NCI-H2107 (cell line): Measurements from ENCODE around the gene REV1.

Source experiments
- DNase-seq: peaks from one replicate; lab custom pipeline; 2025; lab: John Stamatoyannopoulos, UW

The REV1 gene

DNA sequence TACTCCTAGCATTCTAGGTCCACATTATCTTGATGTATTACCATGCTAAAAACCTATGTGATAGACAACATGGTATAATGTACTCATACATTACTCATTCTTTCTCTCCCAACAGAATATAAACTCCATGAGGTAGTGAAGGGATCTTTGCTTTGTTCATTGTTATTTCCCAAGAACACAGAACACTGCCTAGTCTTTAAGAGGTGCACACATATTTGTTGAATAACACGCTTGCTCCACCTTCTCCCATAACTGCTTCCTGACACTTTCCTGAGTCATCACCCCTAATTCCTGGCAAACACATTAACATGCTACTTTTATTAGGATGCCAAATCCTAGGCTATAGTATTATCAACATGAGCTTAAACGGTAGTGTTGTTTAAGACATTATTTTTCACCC is 41.3 kb downstream of the REV1 start:
- DNase-seq: no peak

- no peak for DNase-seq
Observed at GRCh38 chr2:99445065-99445464, 44.8 kb downstream of the REV1 start.

DNA sequence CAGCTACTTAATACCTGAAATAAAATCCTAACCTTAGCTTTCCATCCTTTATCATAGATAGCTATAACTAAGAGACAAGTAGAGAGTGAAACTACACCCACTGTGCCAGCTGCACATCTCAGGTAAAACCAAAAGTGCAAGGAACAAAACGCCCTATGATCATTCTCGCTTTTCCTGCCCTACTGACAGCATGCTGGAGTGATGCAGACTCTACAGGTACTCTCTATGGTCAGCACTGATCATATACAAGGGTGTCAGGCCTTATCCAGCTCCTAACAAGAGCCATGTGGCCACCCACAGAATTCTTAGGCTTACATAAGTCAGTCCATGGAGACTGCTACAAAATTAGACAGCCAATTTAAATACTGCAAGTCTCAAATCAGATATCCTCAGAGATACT is 45.6 kb downstream of the REV1 start:
- no peak for DNase-seq

DNA sequence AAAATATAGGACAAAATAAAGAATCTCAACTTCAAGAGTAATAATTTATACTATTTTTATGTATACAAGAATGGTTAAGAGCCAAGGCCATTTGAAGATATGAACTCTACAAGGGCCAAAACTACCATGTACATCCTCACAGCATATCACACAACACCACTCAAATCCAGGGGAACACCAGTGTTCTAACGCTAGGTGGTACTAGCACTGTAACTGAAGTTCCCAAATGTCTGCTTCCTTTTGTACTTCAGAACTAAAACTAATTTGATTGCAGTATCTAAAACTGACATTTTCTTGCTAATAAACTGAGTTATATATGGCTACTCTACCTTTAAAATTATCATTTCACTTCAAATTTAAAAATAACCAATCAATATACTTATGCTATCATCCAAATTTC is 47.0 kb downstream of the REV1 start:
- DNase-seq: no peak

DNA sequence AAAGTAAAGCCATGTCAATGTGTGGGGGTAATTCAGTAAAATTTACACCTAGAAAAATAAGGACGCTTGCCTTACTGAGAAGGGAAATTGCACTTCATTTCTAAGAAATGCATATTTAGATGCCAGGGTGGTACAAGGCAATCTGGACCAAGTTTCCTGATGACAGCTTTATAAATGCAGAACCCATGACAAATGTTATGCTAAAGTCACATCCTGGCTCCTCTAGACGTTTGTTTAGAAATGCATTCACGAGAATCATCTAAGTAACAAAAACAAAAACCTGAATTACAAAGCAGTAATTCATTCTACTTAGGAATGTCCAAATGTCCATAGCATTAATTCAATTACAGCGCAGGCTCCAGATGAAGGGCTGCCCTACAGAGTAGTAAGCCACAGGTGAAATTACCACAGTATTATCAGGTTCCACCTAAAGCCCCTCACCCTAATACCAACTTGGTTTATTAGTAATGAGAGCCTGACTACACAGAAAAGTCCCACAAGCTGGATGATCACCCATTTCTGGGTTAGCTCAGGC is 49.8 kb downstream of the REV1 start:
- no peak for DNase-seq

GRCh38 chr2:99436874-99437273 is 52.9 kb downstream of the REV1 start:
- no peak for DNase-seq

GRCh38 chr2:99433340-99433739 is 56.5 kb downstream of the REV1 start:
- no peak for DNase-seq

DNA sequence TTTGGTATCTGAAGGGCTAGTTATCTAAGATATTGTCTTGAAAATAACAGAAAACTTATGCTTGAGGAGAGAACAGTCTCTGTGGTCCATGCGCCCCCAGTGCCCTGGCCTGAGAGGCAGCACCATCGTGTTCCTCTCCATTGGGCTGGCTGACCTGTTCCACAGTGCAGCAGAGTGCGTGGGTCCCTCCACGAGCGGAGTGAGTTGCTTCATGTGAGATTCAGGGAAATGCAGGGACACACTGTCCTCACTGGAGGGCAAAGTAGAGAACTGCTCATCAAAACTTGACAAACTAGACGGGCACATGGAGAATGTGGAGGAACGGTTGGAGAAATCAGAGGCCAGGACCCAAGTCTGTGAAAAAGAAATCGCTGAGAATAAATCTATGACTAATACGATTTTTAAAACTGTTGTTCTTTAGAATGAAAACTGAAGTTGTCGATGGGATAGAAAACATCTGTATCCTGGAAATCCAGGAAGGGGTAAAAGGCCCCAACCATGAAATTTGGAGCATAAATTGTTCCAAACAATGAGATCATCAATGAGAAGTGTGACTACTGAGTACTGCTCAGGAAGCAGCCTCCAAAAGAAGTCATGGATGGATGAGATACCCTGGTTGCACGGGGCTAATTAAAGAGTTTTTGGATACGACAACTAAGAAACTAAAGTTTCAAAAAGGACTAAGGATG is 58.1 kb downstream of the REV1 start:
- no peak for DNase-seq

- peak; percentile 20 for DNase-seq
Observed at GRCh38 chr2:99430614-99431291, 59.1 kb downstream of the REV1 start.

DNA sequence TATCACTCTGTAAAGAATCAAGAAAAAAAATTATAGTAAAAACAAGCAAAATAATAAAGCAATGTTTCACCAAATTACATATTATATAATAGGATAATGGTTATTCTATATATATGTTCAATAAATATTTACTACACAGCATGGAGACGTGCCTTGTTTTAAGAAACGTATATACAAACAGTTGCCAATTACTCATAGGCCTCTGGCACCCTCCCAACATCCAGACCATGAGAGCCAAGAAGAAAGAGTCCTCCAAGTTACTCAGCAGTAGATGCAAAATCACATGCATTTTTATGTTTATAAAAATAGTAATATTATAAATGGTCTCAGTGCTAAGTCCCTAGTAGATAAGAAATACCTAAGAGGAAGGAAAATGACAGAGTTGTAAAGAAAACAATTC is 64.8 kb downstream of the REV1 start:
- no peak for DNase-seq

DNA sequence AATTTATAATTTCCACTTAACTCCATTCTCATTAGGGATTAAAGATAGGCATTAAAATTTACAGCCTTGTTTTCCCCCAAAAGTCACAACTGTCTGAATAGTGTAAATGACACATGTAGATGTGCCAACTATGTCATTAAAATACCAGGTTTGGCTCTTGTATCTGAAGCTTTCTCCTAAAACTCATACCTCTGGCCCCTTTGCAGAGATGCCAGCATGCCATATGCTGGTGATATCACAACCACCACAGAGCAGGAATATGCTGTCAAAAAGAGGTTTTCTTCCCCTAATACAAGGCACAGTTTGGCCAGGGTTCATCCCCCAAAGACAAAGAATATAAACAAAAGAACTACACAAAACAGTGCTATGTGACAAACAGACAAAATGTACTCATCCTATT is 65.4 kb downstream of the REV1 start:
- no peak for DNase-seq

DNA sequence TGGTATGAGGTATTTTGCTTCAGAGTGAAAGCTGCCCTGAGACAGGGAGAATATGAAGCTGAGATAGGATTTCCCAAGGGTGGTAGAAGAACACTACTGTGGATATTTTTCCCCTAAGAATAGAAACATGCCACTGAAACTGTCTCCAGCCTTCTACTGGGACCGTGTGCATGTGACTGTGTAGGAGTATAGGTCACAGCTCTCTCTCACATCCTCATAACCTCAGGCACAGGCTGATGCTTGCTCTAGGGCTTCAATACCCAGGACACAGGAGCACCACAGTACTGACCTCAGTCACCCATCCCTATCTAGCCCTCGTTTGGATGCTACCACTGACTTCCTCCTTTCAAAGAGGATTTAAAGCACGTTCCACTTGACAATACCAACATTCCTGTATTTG is 67.2 kb downstream of the REV1 start:
- DNase-seq: no peak

GRCh38 chr2:99421469-99421868 is 68.3 kb downstream of the REV1 start:
- DNase-seq: no peak

DNA sequence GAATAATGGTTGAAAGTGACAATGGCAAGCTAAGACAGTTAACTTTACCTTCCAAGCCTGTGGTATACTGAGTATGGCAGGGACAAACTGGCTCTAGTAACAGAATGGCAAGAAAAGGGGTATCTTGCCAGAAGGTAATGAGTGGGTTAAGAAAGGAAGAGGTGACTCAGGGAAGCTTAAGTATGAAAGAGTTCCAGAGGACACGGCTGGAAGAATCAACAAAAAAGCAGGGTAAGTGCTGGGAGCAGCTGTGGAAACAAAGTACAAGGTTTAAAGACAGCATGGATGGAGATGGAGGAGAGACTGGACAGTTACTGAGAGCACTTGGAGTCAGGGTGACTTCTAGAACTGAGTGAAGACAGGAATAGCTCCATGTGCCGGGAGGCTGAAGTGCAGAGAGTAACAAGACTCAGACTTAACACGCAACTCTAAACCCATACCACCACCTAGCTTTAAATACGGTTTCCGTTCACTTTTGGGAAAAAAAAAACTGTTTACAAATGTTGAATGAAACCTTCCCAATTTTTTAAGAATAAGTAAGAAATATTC is 69.0 kb downstream of the REV1 start:
- no peak for DNase-seq

DNA sequence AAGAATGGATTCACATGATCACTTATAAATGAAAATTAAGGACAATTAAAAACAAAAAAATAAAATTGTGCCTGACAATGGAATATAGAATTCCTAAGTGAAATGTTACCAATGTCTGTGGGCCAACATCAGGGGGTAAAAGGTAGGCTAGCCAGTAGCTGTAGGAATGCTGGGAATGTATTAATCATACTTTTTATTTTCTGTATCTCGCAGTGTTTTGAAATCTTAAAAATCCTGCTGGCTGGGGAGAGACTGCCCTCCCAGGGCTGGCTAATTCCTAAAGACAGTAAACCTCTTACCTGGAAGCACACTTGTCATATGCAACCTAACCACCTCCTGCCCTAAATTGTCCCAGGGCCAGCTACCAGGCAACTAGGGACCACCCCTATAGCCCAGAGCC is 69.8 kb downstream of the REV1 start:
- DNase-seq: no peak

DNA sequence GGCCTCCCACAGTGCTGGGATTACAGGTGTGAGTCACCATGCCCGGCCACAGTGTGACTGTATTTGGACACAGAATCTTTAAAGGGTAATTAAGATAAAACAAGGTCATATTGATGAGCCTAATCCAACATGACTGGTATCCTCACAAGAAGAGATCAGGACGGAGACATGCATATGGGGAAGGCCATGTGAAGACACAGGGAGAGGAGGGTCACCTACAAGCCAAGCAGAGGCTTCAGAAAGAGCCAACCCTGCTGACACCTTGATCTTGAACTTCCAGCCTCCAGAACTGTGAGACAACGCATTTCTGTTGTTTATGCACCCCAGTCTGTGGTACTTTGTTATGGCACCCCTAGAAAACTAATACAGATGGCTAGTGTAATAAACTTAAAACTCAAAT is 72.4 kb downstream of the REV1 start:
- DNase-seq: no peak

DNA sequence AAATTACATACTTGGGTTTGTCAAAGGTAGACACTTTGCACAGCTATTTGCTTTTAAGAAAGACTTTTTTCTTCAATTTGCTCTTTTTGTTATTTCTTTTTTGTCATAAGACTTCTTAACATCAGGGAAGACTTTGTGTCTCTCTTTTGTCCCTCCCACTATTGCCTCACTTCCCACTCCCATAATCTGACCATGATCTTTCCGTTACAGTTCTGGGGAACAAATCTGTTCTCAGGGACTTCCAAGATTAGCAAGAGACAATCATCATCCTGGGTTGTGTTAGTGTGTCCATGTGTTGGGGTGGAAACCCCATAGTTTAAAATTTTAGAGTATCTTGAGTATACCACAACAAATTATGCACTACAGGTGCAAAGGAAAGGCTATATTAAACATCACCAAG is 75.3 kb downstream of the REV1 start:
- no peak for DNase-seq

GRCh38 chr2:99410276-99410675 is 79.5 kb downstream of the REV1 start:
- DNase-seq: no peak

DNA sequence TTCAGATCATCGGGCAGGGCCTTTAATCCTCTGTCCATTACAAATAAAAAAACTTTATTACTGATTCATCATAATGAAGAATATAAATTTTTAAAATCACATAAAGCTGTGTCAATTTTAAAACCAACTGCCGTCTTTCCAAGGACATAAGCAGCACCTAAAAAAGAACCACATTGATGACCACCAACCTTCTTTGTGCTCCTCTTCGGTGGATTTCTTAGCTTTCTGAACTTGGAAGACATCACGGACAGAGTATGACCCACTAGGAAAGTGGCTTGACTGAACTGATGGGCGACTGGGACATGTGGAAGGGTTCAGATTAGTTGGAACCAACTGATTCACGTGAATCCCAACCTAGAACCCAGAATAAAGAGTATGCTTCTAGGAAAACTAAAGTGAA is 83.7 kb downstream of the REV1 start:
- DNase-seq: no peak

DNA sequence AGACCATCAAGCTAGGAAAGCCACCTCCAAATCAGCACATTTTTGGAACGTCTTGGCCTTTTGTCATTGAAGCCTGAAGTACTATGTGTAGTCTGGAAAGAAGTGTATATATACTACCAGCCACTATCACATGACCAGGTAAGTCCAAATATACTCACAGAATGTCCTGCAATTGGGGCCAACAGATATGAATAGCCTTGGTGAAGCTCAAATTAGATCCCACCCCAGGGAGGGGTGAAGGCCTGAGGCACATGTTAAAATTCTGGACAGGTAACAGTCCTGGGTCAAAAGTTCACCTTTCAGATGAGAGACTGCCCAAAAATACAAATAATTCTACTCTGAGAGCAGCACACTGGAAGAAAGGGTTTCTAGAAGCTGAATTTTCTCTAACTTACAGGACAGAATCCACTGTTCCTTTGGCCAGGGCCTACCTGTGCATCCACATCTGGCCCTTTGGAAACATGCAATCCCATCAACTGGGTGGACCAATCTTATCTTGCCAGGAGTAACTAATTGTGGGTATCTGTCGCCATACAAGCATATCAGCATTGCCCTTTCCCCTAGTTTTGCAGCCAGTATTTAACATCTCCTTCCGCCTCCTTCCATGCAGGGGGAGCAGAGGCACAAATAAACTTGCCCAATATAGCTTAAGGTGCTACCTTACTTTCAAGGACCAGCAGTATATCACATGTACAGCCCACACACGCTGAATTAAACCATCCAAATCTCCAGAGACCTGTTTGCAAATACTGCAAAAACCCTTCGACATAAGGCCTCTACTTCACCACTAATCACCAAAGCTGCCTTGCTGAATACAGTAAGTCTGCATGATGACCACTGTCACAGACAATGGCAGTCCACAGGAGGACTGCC is 84.8 kb downstream of the REV1 start:
- no peak for DNase-seq

- DNase-seq: no peak
Observed at GRCh38 chr2:99404039-99404796, 85.6 kb downstream of the REV1 start.

- no peak for DNase-seq
Observed at GRCh38 chr2:99403524-99403923, 86.3 kb downstream of the REV1 start.
